ENCODE data around the gene PLOD3. TPM values are rescaled to one million over a fixed set of nuclear protein-coding genes. Genes with fewer than 3 reads are reported as not detected.

Gene PLOD3
- total and polyA plus RNA-seq, 2 of the 8 experiments (the other 6 are each of a cell fraction or from before 2014, with no cell fraction given) = 28.4 to 47.2 TPM

- TF ChIP-seq FOSL1 (IDR thresholded peaks at IDR 0.05; ENCODE audit: insufficient read depth, low read depth, low read length) (no peak), CHD1 (IDR thresholded peaks at IDR 0.05; ENCODE audit: low read depth, low read length) (no peak), KDM5A (IDR thresholded peaks at IDR 0.05; ENCODE audit: low read length) (no peak)
Measured at GRCh38 chr7:101180130-101180755, 37.1 kb downstream of the PLOD3 start, which contains the start of gene NAT16 (continued).
